GM12872 (cell line): Measurements from ENCODE around the gene TMEM209.

ENCODE experiments used
- CTCF ChIP-seq: IDR thresholded peaks from 3 replicates; pipeline ENCODE4 v1.5.1; 2011; ENCODE audit warnings: low read depth, mild to moderate bottlenecking, low read length, moderate library complexity; ENCODE audit not compliant: insufficient read depth

Gene TMEM209

GRCh38 chr7:130218806-130219620, 13.8 kb upstream of the TMEM209 start:
- TF ChIP-seq CTCF, result no peak

GRCh38 chr7:130216750-130217149, 11.5 kb upstream of the TMEM209 start:
- no peak for TF ChIP-seq CTCF

DNA sequence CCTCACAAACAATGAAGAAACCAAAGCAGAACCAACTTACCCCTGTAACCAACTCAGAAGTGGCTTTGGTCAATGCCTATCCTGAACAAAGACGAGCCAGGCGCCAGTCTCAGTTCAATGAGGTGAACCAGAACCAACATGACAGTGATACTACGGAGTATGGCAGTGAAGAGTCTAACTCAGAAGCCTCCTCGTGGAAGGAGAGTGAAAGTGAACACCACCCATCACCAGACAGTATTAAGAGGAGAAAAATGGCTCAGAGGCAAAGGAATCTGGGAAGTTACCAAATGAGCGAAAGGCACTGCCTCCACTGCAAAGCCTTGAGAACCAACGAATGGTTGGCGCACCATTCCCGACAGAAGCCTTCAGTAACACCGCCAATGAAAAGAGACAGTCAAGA, 10.8 kb upstream of the TMEM209 start:
- TF ChIP-seq CTCF, result no peak

DNA sequence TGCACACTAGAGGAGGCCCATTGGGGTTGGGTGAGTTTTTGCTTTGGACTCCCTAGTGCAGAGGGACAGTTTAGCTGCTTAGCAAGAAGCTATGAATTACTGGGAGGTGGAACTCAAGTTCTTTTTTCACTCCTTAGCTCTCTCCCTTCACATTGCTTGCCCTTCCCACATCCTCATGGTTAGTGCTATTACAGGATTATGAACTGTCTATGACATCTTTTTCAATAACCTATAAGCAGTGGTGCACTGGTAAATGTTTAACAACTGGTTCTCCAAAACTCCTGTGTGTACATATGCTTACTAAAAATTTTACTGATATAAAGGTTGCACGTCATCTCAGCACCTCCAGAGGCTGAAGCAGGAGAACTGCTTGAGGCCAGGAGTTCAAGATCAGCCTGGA, 8.6 kb upstream of the TMEM209 start:
- no peak for TF ChIP-seq CTCF

- TF ChIP-seq CTCF, result no peak
These were observed 5.2 kb upstream of the TMEM209 start for GRCh38 chr7:130210181-130210935.

DNA sequence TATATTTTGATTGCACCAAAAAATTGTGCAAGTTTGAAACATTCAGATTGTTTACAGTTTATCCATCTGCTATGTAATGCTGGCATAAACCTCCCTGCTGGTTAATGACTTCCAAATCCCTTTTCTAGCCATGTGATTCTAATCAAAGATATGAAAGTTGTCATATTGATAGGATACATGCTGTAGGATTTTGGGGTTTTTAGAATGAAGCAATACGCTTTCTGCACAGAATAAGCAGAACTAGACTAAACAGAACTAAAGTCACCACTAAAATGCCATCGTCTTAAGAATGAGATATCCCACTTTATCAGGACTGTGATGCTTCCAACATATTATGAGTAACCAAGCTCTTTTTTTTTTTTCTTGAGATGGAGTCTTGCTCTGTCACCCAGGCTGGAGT, 3.3 kb upstream of the TMEM209 start:
- no peak for TF ChIP-seq CTCF

GRCh38 chr7:130207642-130208041, 2.4 kb upstream of the TMEM209 start, which contains the start of gene SSMEM1:
SSMEM1 (plus strand) TSS chr7:130207860; CDS start chr7:130207911, 51 bp downstream.
- no peak for TF ChIP-seq CTCF
